Right lobe of liver (tissue), 6 donors: ENCODE data around the gene MFNG. TPM values are rescaled to one million over a fixed set of nuclear protein-coding genes. Genes with fewer than 3 reads are reported as not detected.

Source experiments
- ATAC-seq, 4 donors: fragments of 200-7000 bp; cut with Tn5 transposase; one replicate each; pipeline ENCODE4 v1.9.1; 2020; ENCODE audit warnings: mild to moderate bottlenecking in 4 of 4, moderate library complexity in 4 of 4
- DNase-seq, 3 donors: peaks; one replicate each; pipeline ENCODE4 v3.0.0-alpha.2; 2020
- H3K27ac ChIP-seq, 3 donors: fragments of 200-600 bp; one replicate each; pipeline ENCODE4 v1.8.0; 2022
- H3K27me3 ChIP-seq, 2 donors: fragments of 200-600 bp; one replicate each; pipeline ENCODE4 v1.8.0; 2022
- H3K36me3 ChIP-seq, 4 donors: fragments of 200-600 bp; sonication (generic) in 1 of 4; one replicate each; pipeline versions ENCODE4 v1.5.1 to v1.8.0; 2017 to 2022; ENCODE audit warnings: control low read depth in 1 of 4
- H3K4me1 ChIP-seq, 4 donors: fragments of 200-600 bp; sonication (generic) in 1 of 4; one replicate each; pipeline versions ENCODE4 v1.5.1 to v1.8.0; 2017 to 2022; ENCODE audit warnings: control low read depth in 1 of 4
- H3K4me3 ChIP-seq, 3 donors: fragments of 200-600 bp; one replicate each; pipeline ENCODE4 v1.8.0; 2022
- H3K9me3 ChIP-seq, 4 donors: fragments of 200-600 bp; sonication (generic) in 1 of 4; one replicate each; pipeline versions ENCODE4 v1.5.1 to v1.8.0; 2017 to 2022; ENCODE audit warnings: control low read depth in 1 of 4
- CTCF ChIP-seq, 4 donors: fragments of 200-600 bp in 3 of 4; fragments of 450-650 bp in 1 of 4; IDR thresholded peaks; one replicate each; pipeline versions ENCODE4 v1.5.1 to v1.8.0; 2016 to 2022; ENCODE audit warnings: antibody characterized with exemption in 4 of 4, mild to moderate bottlenecking in 2 of 4
- POLR2A ChIP-seq: fragments of 450-650 bp; IDR thresholded peaks from one replicate; pipeline ENCODE4 v1.6.1; 2017; ENCODE audit warnings: antibody characterized with exemption, mild to moderate bottlenecking
- WGBS: methylation state at CpG from one replicate; pipeline ENCODE4 v1.1.6; 2018; ENCODE audit warnings: low coverage, low lambda C conversion rate; ENCODE audit not compliant: insufficient coverage; ENCODE audit errors: missing lambda C conversion rate; 5-methylcytosine and 5-hydroxymethylcytosine counted together
- intact Hi-C, 2 donors: fragments of 100-400 bp; cut with DNase I; formaldehyde crosslinking; loops; one replicate each; pipeline versions ENCODE4 v1.11.2 to v1.14.1; 2022
- total RNA-seq, 6 experiments: library from RNA; depleted of rRNA in 2 of 6; stranded (reverse); fragments of >200 nt in 2 of 6; fragmentation: NEBNext Ultra II Directional in 3 of 6; extraction: Animal tissue kit (Norgen Biotek cat#: 25700) in 3 of 6; gene quantifications; one replicate each; pipeline versions ENCODE4 v1.1.0 to v1.2.4, GENCODE V29; 2016 to 2023
- donor health status: DM: no; HTN: yes; CAD: no.
- donor health status: DM: no; HTN: no; CAD: no.
- donor health status: DM: no; HTN: no; CAD: no.
- donor health status: DM: no; HTN: yes; CAD: no.
- donor health status: DM: no; HTN: yes; CAD: no.

MFNG gene
- total RNA-seq, 6 experiments from 2014 or later, result 5.6 to 14.4 (median 10.2) TPM

DNA sequence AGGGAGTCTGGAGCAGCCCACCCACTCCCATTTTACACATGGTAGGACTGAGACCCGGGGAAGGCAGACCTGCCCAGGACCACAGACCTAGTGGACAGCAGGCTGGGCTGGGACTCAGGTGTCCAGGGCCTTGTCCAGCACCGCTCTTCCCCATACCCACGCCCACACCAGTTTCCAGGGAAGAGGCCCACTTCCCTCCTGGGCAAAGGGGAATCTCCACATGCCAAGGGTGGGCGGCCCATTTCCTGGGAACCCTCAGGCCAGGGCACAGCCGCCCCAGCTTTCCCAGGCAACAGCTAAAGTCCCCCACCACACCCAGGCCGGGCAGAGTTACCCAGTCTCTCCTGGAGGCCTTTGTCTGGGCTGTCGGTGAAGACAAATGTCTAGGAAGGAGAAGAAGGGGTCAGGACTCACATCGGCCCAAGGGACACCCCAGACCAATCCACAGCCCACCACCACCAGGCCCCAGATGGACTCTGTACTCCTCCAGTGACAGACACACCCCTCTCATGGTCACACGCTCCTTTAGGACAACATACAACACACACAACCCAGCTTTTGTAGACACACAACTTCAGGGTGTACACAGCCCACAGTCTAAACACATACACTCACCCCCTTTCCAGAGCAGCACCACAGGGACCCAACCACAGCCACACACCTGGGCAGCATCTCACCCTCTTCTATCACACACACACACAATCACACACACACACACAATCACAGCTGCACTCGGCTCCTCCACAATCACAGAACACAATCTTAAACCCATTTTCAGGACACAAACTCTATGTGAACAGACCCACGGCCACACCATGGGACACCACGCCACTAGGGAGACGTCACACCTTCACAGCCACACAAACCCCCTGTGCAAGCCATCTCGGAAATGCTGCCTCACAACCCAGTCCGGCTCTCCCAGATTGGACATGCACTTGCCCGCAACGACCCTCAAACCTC lies 5.5 kb downstream of the MFNG start:
- no peak overlapping the region for H3K27ac ChIP-seq
- intact Hi-C loops, result no loop called here
- WGBS, result 90% methylated on average over 6 of the region's 17 CpGs
- ATAC-seq, result no peak
- no peak for DNase-seq
- H3K27me3 ChIP-seq, result no peaks in the 10 kb centered on the region
- no peaks in the 10 kb centered on the region for H3K36me3 ChIP-seq
- no peaks in the 10 kb centered on the region for H3K4me1 ChIP-seq
- H3K9me3 ChIP-seq, result no peaks in the 10 kb centered on the region
- TF ChIP-seq CTCF (IDR thresholded peaks at IDR 0.05), result no peak
- TF ChIP-seq POLR2A, result no peak
- no peak overlapping the region for H3K4me3 ChIP-seq

- WGBS, result 84% methylated on average over 5 of the region's 15 CpGs
- Histone ChIP-seq H3K27me3 (no peaks in the 10 kb centered on the region), H3K27ac (no peak overlapping the region), H3K36me3 (no peaks in the 10 kb centered on the region), H3K4me1 (no peaks in the 10 kb centered on the region), H3K4me3 (no peak overlapping the region), H3K9me3 (no peaks in the 10 kb centered on the region)
- DNase-seq (no peak), ATAC-seq (no peak)
- intact Hi-C loops, result no loop called here
- TF ChIP-seq CTCF (IDR thresholded peaks at IDR 0.05), result no peak
- no peak for TF ChIP-seq POLR2A
These were observed 7.0 kb downstream of the MFNG start for GRCh38 chr22:37479196-37479595.

GRCh38 chr22:37476389-37477329 lies 9.5 kb downstream of the MFNG start:
- Histone ChIP-seq H3K4me3 (no peak overlapping the region), H3K4me1 (no peaks in the 10 kb centered on the region), H3K36me3 (no peaks in the 10 kb centered on the region), H3K9me3 (no peaks in the 10 kb centered on the region), H3K27me3 (no peaks in the 10 kb centered on the region), H3K27ac (no peak overlapping the region)
- ATAC-seq, result no peak
- intact Hi-C loops, result no loop called here
- WGBS, result 80% methylated on average over 1 of the region's 14 CpGs
- no peak for DNase-seq
- no peak for TF ChIP-seq CTCF (IDR thresholded peaks at IDR 0.05)
- TF ChIP-seq POLR2A, result no peak

DNA sequence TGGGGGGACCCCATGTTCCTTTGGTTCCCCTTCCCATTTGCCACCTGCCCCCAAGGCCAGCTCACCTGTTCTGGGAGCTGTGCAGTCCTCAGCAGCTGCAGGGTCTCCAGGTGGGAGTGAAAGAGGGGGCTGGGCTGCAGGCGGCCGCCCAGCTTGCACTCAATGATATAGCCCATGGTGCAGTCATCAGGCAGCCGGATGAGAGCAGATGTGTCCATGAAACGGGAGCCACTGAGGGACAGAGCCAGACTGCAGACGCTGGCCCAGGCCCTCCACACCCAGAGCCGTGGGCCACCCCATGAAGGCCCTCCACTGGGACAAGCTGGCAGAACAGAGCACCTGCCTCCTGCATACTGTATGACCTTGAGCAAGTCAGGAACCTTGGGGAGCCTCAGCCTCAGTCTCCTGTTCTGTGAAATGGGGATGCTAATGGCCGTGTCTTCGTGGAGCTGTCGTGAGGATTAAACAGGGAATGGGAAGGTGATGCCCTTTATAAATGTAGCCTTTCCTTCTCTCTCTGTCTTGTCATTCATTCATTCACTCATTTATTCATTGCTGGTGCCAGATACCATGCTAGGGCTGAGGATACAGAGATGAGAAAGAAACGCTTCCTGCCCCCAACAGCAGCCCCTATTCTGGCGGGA lies 11.6 kb downstream of the MFNG start:
- intact Hi-C loops, result no loop called here
- TF ChIP-seq POLR2A (no peak), CTCF (IDR thresholded peaks at IDR 0.05) (no peak)
- 87% methylated on average over 5 of the region's 11 CpGs for WGBS
- H3K4me1 ChIP-seq, result no peaks in the 10 kb centered on the region
- H3K4me3 ChIP-seq, result no peak overlapping the region
- no peak for ATAC-seq
- H3K36me3 ChIP-seq, result no peaks in the 10 kb centered on the region
- H3K27me3 ChIP-seq, result no peaks in the 10 kb centered on the region
- no peaks in the 10 kb centered on the region for H3K9me3 ChIP-seq
- DNase-seq, result no peak
- no peak overlapping the region for H3K27ac ChIP-seq
